Measurements from ENCODE around the gene MED28.
A peak's percentile ranks its signal among the peaks of the same experiment; 100 is the strongest.

DNA sequence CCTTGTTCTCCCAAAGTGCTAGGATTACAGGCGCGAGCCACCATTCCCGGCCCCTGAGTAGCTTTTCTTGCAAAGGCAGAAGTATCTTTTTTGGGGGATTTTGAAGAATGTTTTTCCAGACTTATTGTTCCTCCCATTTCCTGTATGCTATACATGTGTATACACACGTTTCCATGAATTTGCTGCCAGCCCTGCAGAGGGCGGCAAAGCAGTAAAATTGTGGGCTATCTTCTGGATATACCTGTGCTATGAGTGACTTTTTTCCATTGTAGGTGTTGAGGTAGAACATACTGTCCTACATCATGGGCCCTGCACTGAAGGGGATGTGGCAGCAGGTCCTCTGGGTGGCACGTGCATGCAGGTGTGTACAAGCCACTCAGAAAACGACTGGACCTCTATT is 16.9 kb upstream of the MED28 start:
- TF ChIP-seq EZH2 (IDR thresholded peaks at IDR 0.05; ENCODE audit: borderline replicate concordance, control insufficient read depth, low read depth, low read length) (no peak), PAX8 (IDR thresholded peaks at IDR 0.05) (no peak), LARP7 (IDR thresholded peaks at IDR 0.05) (no peak), POLR2AphosphoS5 (IDR thresholded peaks at IDR 0.05; ENCODE audit: low read length) (no peak), HDAC2 (IDR thresholded peaks at IDR 0.05) (no peak), KAT2A (conservative IDR thresholded peaks at IDR 0.05; ENCODE audit: control insufficient read depth, low read depth, low read length) (no peak), POLR2A (IDR thresholded peaks at IDR 0.05; ENCODE audit: low read depth, low read length) (no peak), FOXK2 (IDR thresholded peaks at IDR 0.05) (no peak), NR2C2 (IDR thresholded peaks at IDR 0.05; ENCODE audit: borderline replicate concordance, control insufficient read depth, insufficient read length, low read depth) (no peak)
- TF ChIP-seq, protein P1, sequence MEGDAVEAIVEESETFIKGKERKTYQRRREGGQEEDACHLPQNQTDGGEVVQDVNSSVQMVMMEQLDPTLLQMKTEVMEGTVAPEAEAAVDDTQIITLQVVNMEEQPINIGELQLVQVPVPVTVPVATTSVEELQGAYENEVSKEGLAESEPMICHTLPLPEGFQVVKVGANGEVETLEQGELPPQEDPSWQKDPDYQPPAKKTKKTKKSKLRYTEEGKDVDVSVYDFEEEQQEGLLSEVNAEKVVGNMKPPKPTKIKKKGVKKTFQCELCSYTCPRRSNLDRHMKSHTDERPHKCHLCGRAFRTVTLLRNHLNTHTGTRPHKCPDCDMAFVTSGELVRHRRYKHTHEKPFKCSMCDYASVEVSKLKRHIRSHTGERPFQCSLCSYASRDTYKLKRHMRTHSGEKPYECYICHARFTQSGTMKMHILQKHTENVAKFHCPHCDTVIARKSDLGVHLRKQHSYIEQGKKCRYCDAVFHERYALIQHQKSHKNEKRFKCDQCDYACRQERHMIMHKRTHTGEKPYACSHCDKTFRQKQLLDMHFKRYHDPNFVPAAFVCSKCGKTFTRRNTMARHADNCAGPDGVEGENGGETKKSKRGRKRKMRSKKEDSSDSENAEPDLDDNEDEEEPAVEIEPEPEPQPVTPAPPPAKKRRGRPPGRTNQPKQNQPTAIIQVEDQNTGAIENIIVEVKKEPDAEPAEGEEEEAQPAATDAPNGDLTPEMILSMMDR (IDR thresholded peaks at IDR 0.05 in 2 of 3, conservative IDR thresholded peaks at IDR 0.05 in 1 of 3; ENCODE audit: control insufficient read depth in 2 of 3, extremely low read depth in 1 of 3, insufficient read depth in 1 of 3, low read depth in 3 of 3, low read length in 3 of 3) = peak in 2 of 3 experiments; percentile 7 to 24; a peak in 1 of 6 replicates
- TF ChIP-seq, protein P2, sequence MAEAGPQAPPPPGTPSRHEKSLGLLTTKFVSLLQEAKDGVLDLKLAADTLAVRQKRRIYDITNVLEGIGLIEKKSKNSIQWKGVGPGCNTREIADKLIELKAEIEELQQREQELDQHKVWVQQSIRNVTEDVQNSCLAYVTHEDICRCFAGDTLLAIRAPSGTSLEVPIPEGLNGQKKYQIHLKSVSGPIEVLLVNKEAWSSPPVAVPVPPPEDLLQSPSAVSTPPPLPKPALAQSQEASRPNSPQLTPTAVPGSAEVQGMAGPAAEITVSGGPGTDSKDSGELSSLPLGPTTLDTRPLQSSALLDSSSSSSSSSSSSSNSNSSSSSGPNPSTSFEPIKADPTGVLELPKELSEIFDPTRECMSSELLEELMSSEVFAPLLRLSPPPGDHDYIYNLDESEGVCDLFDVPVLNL (IDR thresholded peaks at IDR 0.05; ENCODE audit: low read depth, low read length) = no peak
- TF ChIP-seq, protein P3, sequence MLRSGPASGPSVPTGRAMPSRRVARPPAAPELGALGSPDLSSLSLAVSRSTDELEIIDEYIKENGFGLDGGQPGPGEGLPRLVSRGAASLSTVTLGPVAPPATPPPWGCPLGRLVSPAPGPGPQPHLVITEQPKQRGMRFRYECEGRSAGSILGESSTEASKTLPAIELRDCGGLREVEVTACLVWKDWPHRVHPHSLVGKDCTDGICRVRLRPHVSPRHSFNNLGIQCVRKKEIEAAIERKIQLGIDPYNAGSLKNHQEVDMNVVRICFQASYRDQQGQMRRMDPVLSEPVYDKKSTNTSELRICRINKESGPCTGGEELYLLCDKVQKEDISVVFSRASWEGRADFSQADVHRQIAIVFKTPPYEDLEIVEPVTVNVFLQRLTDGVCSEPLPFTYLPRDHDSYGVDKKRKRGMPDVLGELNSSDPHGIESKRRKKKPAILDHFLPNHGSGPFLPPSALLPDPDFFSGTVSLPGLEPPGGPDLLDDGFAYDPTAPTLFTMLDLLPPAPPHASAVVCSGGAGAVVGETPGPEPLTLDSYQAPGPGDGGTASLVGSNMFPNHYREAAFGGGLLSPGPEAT (IDR thresholded peaks at IDR 0.05; ENCODE audit: low read depth) = no peak

Data from GM12878 (cell line).